K562 (cell line): ENCODE results near the gene NAXE. TPM values are rescaled to one million over a fixed set of nuclear protein-coding genes. Genes with fewer than 3 reads are reported as not detected.

ENCODE experiments used
- BACH1 ChIP-seq: fragments of 200-800 bp; sonication (Bioruptor generic); IDR thresholded peaks from 2 replicates; pipeline ENCODE4 v1.6.1; 2016; ENCODE audit warnings: missing genetic modification characterization, missing compliant biosample characterization
- BCOR ChIP-seq: fragments of 450-650 bp; IDR thresholded peaks from 2 replicates; pipeline ENCODE4 v1.6.1; 2016
- DIDO1 ChIP-seq: fragments of 450-650 bp; IDR thresholded peaks from 2 replicates; pipeline ENCODE4 v1.6.1; 2016; ENCODE audit warnings: low read depth, missing biosample characterization, missing genetic modification characterization
- FOSL1 ChIP-seq: fragments of 200-800 bp; sonication (Bioruptor generic); conservative IDR thresholded peaks from 2 replicates; pipeline ENCODE4 v1.6.1; 2016; ENCODE audit warnings: missing genetic modification characterization, missing compliant biosample characterization
- KDM4B ChIP-seq, 2 experiments: fragments of 450-650 bp in 1 of 2; sonication (generic) in 1 of 2; IDR thresholded peaks; 2 replicates each; pipeline ENCODE4 v1.6.1; 2016 to 2017; ENCODE audit warnings: borderline replicate concordance in 2 of 2, antibody characterized with exemption in 1 of 2, low read depth in 1 of 2, mild to moderate bottlenecking in 1 of 2
- LCOR ChIP-seq: sonication (generic); formaldehyde crosslinking; IDR thresholded peaks from 2 replicates; pipeline ENCODE4 v1.8.0; 2022; ENCODE audit warnings: mild to moderate bottlenecking, missing genetic modification reagents
- NBN ChIP-seq: fragments of 450-650 bp; IDR thresholded peaks from 2 replicates; pipeline ENCODE4 v1.6.1; 2016; ENCODE audit warnings: low read depth, mild to moderate bottlenecking
- PML ChIP-seq: IDR thresholded peaks from 2 replicates; pipeline ENCODE4 v1.6.1; 2012; ENCODE audit warnings: low read length, inconsistent platforms
- POLR2A ChIP-seq: fragments of 450-650 bp; conservative IDR thresholded peaks from 2 replicates; pipeline ENCODE4 v1.6.1; 2016
- POLR2AphosphoS5 ChIP-seq: IDR thresholded peaks from 2 replicates; pipeline ENCODE4 v1.6.1; 2011; ENCODE audit warnings: mild to moderate bottlenecking, low read depth, low read length, moderate library complexity; ENCODE audit not compliant: control insufficient read depth, insufficient read depth
- POLR2B ChIP-seq: fragments of 450-650 bp; IDR thresholded peaks from 2 replicates; pipeline ENCODE4 v1.6.1; 2018; ENCODE audit warnings: low read depth; ENCODE audit not compliant: partially characterized antibody
- POLR2G ChIP-seq: fragments of 200-400 bp; formaldehyde crosslinking; IDR thresholded peaks from 2 replicates; pipeline ENCODE4 v1.6.1; 2017; ENCODE audit warnings: low read depth, mild to moderate bottlenecking, antibody characterized with exemption, low read length, moderate library complexity
- RHOXF2B ChIP-seq: fragments of 250-450 bp; sonication (Bioruptor Pico); conservative IDR thresholded peaks from 2 replicates; pipeline ENCODE4 v1.5.1; 2021
- TBP ChIP-seq: optimal IDR thresholded peaks from 2 replicates; pipeline ENCODE3; 2011; ENCODE audit warnings: low read depth, low read length, improper control_type of control experiment
- TSHZ1 ChIP-seq: fragments of 250-450 bp; sonication (Bioruptor Pico); IDR thresholded peaks from 2 replicates; pipeline ENCODE4 v1.4.0; 2020; ENCODE audit warnings: mild to moderate bottlenecking, moderate library complexity
- ZNF384 ChIP-seq: IDR thresholded peaks from 2 replicates; pipeline ENCODE4 v1.6.1; 2012; ENCODE audit warnings: low read depth, low read length, improper control_type of control experiment
- polyA plus RNA-seq, 8 experiments: library from polyadenylated mRNA; depleted of rRNA in 4 of 8; stranded (reverse) in 5 of 8; unstranded in 3 of 8; fragments of >200 nt; fragmentation: Nextera tagmentation in 2 of 8; fragmentation: Illumina TruSeq in 1 of 8; extraction: Ambion mirVana in 2 of 8; extraction: Trizol in 1 of 8; gene quantifications; 2 replicates each; pipeline versions ENCODE4 v1.2.1 to v1.2.3, GENCODE V29; 2011 to 2014; ENCODE audit warnings: inconsistent platforms in 1 of 8, missing spikeins in 1 of 8
- total RNA-seq, 7 experiments: library from RNA; depleted of rRNA in 6 of 7; stranded (reverse); fragments of >200 nt in 6 of 7; fragmentation: Illumina TruSeq in 2 of 7; extraction: Trizol in 2 of 7; gene quantifications; 2 replicates each; pipeline versions ENCODE4 v1.2.1 to v1.2.3, GENCODE V29; 2011 to 2021; ENCODE audit warnings: low replicate concordance in 1 of 7

Gene NAXE
- total and polyA plus RNA-seq, 9 of the 15 experiments (the other 6 are each of a cell fraction or from before 2014, with no cell fraction given): 27.3 to 137 (median 90.0) TPM

DNA sequence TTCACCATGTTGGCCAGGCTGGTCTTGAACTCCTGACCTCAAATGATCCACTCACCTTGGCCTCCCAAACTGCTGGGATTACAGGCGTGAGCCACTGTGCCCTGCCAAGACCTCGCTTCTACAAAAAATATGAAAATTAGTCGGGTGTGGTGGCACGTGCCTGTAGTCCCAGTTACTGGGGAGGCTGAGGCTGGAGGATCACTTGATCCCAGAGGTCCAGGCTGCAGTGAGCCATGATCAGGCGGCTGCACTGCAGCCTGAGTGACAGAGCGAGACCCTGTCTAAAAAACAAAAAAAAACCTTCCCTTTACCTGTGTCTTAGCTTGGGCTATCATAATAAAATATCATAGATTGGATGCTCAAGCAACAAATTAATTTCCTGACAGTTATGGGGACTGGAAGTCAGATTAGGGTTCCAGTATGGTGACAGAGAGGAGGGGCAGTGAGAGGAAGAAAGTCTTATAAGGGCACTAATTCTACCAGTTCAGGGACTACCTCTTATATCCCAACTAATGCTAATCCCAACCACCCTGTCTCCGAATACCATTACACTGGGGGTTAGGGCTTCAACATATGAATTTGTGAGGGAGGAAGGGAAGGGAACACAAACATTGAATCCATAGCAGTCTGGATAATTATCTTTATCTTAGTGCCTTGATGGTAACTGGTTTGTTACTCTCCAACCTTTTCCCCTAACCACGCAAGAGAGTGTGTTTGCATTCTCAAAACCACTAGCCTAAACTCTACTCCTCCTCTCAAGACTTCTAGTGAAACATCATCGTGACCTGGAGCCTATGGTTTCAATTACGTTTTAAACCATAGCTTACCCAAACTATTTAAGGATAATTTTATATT is 1.0 kb upstream of the NAXE start (continued):
- TF ChIP-seq TSHZ1 (no peak), RHOXF2B (no peak), NBN (no peak), BACH1 (tag) (0 out of 2 replicates have a peak, but pooled peaks have one; percentile 30), POLR2G (0 out of 2 replicates have a peak, but pooled peaks have one; percentile 14), KDM4B (IDR thresholded peaks at IDR 0.05; ENCODE audit: borderline replicate concordance in 2 of 2, low read depth in 1 of 2) (no peak), FOSL1 (tag) (0 out of 2 replicates have a peak, but pooled peaks have one; percentile 10), POLR2AphosphoS5 (0 out of 2 replicates have a peak, but pooled peaks have one; percentile 24), DIDO1 (no peak), POLR2A (peak; percentile 68), TBP (peak; percentile 62), LCOR (CRISPR knock-in tag) (0 out of 2 replicates have a peak, but pooled peaks have one; percentile 18), POLR2B (peak; percentile 36), ZNF384 (no peak), BCOR (peak; percentile 63), PML (peak; percentile 25; the same call in 1 of the 2 replicates)
